ENCODE results near the gene TFF1.

The TFF1 gene

DNA sequence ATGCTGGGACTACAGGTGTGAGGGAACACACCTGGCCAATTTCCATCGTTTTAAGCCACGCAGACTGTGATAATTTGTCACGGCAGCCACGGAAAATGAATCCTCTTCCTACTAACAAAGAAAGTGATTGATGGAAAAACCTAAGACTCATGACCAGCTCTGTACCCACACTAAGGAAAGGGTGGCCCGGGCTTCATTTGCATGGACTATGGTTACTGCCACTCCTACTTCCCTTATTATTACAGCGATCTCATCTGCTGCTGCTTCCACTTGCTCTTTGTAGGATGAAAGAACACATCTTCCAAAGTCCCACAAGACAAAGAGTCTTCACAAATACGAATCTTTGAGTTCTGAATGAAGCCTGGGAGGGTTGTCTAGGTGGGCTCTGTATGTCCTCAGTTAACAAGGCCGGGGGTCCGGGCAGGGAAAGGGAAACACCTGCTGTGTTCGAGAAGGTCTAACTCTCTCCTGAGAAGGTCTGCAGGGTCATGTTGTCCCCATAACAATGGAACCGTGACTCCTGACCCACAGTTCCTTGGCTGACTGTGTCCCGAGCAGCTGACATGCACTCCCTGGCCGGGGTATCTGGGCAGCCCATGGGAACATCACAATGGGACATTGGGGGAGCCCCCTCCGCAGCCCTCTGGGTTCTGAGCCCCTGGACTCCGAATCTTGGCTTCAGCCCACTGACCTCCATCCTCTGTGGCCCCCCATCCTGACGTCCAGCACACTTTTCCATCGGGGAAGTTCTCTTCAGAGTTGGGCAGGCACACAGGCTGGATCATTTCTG, 13.3 kb upstream of the TFF1 start:
- DNase-seq, result no peak

DNA sequence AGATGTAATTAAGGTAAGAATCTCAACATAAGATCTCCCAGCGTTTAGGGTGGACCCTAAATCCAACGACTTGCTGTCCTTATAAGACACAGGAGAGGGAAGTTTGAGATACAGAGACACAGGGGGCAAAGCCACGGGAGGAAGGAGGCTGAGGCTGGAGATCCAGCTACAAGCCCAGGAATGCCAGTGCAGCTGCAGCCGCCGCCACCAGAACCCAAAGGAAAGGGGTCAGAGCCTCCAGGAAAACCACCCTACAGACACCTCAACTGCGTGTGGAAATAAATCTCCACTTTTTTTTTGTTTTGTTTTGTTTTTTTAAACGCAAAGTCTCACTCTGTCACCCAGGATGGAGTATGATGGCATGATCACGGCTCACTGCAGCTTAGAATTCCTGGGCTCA, 12.1 kb upstream of the TFF1 start:
- no peak for DNase-seq

DNA sequence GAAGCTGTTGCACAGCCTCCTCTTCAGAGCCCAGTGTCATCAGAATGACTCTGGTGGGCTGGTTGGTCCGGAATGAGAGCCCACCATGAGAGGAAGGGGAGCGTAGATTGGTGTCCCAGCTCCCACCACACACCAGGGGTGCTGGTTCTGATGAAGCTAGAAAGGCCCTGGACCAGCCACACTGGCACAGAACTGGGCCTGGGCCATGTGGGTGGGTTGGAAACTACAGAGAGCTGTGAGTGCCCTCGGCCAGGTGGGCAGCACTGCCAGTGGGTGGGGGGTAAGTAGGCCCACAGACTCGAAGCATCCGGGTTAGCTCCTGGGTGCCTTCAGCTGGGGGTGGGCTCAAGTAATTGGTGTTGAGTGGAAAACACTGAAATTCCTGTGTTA, 11.6 kb upstream of the TFF1 start:
- no peak for DNase-seq

DNA sequence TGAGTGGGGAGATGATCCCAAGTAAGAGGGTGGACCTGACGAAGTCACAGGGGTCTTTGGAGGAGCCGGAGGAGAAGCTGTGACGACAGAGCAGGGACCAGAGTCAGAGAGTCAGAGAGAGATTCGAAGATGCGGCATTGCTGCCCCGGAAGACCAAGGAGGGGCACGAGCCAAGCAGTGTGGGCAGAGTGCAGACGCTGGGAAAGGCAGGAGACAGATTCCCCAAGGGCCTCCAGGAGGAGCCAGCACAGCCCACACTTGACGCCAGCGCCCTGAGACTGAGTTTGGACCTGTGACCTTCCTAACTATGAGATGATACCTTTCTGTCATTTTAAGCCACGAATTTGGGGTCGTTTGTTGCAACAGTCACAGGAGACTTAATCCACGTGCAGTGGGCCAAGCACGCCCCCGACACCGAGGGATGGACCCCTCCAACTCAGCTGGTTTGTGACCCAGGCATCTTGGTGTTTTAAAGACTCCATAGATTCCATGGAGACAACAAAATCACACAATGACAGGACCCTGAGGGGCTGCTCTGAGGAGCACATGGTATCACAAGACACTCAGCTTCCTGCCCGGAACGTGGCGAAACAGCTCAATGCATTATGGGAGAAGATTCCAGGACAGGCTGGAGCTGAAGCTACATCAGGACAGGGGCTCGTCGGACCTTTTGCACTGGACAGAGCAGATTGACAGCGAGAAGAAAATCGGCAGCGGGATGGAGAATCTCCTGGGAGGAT, 11.0 kb upstream of the TFF1 start:
- no peak for DNase-seq

DNA sequence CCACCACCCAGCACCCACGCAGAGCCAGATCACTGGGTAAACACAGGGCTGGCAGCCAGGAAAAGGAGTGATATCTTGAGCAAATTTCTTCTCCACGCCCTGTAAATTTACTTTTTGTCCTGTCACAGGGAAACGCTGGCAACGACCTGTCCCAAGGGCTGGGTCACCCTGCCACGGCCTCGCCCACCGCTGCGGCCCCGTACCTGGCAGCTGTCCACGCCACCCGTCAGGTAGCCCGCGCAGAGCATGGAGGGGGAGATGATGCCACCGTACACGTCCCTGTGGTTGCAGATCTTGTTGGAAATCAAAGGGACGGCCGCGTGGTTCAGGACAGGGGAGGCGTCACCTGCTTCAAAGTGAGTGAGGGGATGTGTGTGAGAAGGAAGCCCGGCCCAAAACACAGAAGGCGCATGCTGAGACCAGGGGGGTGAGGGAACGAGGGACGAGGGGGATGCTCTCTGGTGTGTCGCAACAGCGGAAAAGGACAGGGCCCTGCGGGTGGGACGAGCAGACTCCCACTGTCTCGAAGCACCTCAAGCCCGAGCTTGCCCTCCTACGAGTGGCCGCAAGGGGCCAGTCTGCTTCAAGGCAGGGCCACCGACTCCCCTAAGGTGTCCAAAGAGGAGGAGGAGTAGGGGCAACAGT, 10.1 kb upstream of the TFF1 start:
- DNase-seq, result no peak

DNA sequence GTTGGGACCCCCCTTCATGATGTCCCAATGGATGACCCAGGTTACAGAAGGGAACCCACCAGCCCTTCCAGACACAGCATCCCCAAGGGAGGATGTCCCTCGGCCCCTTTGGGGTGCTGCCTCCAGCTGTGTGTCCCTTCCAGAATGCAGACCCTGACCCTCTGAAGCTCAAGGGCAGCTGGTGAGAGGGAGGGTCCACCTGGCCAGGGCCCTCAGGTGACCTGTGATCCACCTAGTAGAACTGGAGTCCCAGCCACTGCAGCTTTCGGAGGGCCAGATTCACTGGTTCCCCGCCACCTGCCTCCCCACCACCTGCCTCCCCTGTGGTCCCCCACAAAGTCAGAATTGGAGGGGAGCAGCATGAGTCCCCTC, 9.6 kb upstream of the TFF1 start:
- DNase-seq, result no peak

DNA sequence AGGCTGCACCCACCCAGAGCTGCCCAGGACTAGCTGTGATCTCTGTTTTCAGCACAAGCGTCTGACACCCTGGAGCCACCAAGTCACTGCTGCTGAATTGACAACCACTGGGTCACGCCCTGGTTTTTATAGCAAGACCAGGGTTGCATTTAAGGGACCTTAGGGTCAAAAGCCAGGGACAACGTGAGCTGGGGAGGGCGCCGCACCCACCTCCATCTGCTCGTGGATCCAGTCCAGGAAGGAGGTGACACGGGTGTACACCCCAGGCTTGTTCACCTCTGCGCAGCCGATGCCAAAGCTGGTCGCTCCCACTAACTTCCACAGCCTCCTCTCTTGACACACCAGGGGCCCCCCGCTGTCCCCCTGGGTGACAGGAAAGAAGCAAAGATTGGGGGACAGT, 9.2 kb upstream of the TFF1 start:
- no peak for DNase-seq

DNA sequence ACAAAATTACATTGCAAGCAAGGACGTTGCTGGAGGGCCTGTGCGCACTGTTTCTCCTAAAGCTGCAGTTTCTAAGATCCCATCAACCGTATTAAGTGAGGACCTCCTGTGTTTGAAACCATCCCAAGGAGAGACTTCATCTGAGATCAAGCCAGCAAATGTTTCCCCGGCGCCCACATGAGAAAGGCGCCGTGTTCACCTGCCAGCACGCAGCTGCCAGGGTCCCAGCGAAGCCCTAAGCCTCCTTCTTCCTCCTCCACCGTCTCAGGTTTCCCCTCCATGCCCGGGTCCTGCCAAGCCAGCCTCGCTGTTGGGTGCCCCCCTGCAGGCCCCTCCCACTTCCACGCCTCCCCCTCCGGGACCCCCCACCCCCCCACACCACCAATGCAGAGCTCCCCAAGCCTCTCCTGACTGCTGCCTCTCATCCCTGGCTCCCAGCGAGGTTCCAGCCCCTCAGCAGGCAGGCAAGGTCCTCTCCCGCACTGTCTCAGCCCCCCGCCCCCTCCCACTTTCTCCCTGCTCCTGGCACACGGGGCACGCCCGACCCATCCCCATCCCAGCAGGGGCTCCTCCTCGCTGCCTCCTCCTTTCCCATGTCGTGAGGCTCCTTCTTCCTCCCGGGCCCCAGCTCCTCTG, 8.6 kb upstream of the TFF1 start:
- no peak for DNase-seq

DNA sequence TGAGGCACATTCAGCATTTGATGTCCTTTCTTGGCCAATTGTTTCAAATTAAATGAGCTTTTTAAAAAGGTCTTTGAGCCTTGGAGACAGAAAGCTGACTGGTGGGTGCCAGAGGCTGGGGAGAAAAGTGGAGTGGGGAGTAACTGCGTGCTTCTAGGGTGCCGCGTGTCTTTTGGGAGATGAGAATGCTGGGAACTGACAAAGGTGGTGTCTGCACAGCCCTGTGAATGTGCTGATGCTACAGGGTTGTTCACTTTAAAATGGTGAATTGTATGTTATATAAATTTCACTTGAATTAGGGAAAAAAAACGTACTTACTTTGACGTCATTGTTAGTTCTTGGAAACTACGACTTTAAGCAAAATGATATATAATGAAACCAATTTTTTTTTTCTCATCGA, 8.1 kb upstream of the TFF1 start:
- no peak for DNase-seq

DNA sequence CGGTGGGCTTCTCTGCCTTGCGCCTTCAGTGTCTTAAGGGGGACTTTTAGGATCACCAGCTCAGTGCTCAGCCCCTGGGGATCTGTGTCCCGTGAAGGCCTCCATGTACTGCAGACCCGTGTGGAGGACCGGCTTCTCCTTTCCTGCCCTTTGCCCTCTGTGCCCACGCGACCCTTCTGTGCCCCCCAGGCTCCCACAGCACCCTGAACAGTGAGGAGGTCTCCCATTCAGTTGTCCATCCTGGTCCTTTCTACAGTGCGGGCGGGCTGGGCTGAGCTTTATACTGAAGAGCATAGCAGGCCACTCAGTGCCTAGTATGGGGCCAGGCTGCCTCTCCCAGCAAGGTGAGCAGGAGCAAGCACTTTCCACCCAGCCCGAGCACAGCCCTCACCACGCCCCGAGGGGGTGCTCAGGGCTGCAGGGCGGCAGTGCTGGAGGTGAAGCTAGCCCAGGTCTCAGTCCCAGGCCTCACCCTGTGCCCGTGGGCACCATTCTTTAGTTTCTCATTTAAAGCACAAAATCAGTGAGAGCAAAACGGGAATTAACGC, 7.6 kb upstream of the TFF1 start:
- DNase-seq, result no peak

DNA sequence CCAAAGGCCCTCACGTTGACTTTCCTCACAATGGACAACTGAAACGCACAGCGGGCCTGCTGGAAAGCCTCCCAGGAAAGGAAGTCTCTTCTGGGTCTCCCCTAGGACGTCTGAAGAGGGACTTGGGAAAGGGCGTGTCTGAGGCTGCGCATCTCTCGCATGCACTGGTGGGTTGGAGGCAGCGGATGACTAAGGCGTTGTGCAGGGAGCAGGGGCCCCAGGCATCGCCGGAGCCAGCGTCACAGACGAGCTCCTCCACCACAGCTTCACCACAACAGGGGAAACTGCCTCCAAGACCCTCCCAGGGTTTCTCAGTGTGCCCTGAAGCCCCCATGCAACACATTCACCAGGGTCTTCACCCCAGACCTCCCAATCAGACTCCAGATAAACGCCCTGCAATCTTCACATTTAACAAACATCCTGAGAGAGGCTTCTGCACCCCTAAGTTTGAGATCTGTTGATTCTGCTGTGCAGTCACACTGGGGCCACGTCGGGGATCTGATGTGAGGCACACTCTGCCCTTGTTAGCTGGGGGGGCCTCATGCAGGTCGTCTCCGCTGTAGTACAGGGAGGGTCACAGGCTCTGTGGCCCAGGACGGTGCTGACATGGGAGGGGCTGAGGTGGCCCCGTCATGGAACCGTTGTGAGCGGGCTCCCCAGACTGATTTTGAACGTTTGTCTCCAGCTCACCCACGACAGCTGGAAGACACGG, 7.0 kb upstream of the TFF1 start:
- no peak for DNase-seq

DNA sequence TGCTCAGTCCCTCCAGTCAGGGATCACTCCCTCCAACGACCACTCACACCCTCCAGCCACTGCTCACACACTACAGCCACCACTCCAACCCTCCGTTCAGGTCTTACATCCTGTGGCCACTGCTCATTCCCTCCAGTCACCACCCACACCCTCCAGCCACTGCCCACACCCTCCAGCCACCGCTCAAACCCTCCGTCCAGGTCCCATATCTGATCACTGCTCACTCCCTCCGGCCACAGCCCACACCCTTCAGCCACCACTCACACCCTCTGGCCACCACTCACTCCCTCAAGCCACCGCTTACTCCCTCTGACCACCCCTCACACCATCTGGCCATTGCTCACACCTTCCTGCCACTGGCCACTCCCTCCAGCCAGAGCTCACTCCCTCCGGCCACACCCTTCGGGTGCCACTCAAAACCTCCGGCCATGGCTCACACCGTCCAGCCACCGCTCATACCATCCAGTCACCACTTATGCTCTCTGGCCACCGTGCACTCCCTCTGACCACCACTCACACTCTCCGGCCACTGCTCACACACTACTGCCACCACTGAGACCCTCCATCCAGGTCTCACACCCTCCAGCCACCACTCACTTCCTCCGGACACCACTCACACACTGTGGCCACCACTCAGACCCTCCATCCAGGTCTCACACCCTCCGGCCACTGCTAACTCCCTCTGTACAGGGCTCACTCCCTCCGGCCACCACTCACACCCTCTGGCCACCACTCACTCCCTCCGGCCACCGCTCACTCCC, 4.7 kb upstream of the TFF1 start:
- DNase-seq, result no peak

DNA sequence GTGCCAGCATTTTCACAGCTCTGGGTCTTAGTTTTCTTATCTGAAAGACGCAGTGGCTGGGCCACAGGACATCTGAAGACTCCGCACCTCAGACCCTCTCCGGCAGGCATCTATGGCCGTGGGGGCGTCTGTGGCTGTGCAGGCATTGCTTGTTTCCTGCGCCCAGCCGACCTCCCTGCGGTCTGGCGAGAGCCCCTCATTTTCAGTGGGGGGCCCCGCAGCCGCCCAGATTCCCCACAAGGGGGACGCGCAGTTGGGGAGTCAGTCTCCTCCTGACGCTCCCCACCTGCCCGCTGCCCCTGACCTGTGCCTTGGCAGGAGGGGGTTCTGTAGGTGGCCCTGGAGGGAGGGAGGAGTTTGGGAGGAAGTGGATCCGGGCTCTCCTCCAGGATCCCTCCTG, 3.5 kb upstream of the TFF1 start:
- DNase-seq, result no peak

DNA sequence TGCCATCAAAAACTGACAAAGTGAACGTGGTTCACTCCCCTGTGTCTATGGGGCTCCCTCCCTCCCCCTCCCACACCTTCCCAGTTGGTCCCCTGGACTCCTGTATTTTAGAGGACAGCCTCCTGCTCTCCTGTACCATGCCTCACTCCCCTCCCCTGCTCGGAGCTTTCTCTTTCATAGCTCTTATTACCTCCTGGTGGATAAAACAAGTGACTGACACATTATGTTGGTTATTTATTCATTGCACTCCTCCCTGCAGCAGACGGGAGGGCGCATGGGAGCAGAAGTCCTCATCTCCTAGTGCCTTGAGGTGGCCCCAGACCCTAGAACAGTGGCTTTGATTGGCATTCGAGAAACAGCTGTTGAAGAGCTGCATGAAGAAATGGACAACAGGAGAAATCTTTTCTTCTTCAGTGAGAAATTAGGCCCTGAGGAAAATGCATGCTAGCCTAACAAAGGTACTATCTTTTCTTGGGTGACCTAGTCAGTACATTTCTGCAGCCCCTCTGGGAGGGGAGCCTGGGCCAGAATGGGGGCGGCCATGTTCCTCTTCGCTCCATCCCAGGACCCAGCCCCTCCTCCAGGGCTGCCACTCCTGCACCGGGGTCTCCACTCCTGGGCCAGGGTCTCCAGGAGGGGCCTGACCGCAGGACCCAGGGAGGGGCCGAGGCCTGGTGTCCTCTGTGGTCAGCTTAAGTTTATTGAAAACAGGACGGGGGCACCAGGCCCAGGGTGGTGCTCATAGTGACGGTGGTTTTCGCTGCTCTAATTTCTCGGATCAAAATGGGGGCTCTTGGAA, 1.2 kb upstream of the TFF1 start:
- no peak for DNase-seq

DNA sequence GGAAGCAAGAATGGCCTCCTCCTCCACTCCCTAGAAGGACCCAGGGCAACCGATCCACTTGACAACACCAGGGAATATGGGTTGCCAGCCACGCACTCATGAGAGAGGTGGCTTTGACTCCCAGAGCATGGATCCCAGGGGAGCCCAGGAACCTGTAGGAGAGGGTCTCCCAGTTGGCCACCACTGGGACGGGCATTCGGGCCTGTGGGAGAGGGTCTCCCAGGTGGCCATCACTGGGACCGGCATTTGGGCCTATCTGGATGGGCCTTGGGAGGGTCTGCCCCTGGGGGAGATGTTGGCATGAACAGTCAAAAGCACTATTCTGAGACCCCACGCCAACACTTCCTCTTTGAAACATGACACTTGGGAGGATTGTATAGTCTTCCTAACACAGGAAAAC, 565 bp downstream of the TFF1 start:
- no peak for DNase-seq

DNA sequence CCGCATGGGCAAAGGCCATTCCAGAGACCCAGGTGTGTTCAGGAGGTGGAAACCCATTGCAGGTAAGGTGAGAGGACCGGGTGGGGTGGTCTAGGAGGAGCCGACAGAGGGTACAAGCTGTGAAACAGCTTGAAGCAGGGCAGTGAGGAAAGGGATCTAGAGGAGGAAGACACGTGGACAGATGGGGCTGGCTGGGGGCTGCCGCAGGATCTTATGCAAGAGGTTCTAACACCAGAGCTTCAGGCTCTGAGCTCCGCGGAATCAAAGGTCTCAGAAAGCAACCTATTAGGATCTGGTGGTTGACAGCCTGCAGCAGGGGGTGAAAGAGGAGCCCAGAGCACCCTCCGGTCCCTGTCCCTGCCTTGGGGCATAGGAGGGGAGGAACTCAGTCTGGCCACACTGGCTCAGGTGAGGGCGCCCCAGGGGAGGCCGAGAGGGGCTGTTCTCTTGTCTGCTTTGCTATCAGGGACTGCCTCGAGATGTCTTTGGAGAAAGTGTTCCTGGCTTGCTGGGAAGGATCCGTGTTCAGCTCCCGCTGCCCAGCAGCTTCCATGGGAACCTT, 1.9 kb downstream of the TFF1 start:
- DNase-seq, result no peak

DNA sequence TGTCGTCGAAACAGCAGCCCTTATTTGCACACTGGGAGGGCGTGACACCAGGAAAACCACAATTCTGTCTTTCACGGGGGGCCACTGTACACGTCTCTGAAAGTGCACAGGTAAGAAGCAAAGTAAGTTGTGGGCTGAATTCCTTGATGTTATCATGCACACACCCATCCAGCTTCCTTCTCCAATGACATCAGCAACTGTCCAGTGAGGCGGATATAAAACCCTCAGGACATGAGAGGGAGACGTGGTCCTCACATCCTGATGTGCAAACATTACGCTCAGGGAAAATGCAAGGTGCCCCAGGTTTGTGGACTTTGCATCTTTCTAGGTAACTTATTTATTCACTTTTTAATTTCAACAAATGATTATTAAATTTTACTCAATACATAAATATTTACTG, 3.0 kb downstream of the TFF1 start:
- no peak for DNase-seq

DNA sequence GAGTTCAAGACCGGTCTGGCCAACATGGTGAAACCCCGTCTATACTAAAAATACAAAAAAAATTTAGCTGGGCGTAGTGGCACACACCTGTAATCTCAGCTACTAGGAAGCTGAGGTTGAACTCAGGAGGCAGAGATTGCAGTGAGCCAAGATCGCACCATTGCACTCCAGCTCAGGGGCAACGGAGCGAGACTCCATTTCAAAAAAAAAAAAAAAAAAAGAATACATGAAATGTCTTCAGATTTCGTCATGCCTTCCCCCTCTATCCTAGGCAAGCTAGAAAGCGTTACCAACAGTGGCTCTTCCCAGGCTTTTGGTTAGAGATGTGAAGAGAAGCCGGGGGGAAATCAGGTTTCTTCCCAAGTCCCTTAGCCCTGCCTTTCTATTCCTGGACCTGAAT, 3.6 kb downstream of the TFF1 start:
- no peak for DNase-seq

DNA sequence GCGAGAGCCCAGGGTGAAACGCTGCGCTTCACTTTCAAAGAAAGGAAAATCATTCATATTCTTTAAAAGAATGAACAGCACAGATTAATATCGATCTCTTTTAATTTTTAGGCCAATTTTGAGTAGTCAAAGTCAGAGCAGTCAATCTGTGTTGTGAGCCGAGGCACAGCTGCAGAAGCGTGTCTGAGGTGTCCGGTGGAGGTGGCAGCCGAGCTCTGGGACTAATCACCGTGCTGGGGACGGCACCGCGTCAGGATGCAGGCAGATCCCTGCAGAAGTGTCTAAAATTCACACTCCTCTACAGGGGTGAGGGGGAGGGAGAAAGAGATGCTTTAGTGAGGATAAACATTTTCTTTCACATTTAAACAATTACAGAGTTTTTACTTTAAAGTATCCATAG, 4.1 kb downstream of the TFF1 start:
- DNase-seq, result no peak

DNA sequence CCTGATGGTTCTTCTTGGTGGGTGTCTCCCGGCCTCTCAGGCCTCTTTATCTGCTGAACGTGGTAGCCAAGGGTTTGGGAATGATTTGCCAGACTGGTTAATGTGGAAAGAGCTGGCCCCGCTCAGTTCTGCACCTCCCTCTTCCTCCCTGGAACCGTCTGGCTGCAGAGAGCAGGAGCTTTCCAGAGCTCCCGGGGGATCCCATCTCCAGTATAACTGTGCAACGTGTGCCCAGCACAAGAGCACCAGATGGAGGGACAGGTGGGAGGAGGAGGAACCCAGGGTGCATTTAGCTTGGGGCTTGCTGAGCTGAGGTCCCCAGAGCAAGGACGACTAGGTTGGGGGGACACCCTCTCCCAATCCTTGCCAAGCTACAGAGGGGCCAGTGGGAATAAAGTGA, 5.0 kb downstream of the TFF1 start:
- no peak for DNase-seq

DNA sequence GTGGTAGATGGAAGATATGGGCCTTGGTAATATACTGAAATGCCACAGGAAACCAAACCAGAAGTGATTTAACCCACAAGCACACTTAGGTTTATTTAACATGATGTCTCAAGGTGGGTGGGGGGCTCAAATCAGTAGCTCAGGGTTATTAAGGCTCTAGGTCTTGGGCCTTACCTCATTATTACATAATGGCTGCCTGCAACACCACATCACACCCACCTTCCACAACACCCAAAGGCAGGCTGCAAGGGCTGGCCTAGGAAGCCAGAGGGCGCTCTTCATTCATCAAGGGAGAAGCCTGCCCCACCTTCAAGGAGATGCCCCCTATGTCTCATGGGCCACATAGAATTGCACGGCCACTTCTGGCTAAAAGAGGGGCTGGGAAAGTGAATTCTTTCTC, 6.0 kb downstream of the TFF1 start:
- no peak for DNase-seq

All from NCI-H2029 treated with DMSO at 0.1 percent for 48 hours (cell line).